GM06990 (cell line): ENCODE measurements around the gene CFAP251.

Experiments used
- DNase-seq: peaks from one replicate; pipeline ENCODE4 v3.0.0-alpha.2; 2011; ENCODE audit not compliant: insufficient read length; ENCODE audit errors: extremely low read depth
- H3K27me3 ChIP-seq: replicated peaks from 2 replicates; pipeline ENCODE4 v1.6.0; 2011; ENCODE audit warnings: low read length; ENCODE audit not compliant: control insufficient read depth, insufficient read depth
- H3K36me3 ChIP-seq: 2 replicates; pipeline ENCODE4 v1.5.1; 2011; ENCODE audit warnings: low read length; ENCODE audit not compliant: control insufficient read depth, insufficient read depth
- H3K4me3 ChIP-seq: replicated peaks from 2 replicates; pipeline ENCODE4 v1.5.1; 2011; ENCODE audit warnings: low read depth, mild to moderate bottlenecking, control low read depth, low read length
- TF ChIP-seq, protein P1 (sequence below): IDR thresholded peaks from 2 replicates; pipeline ENCODE4 v1.5.1; 2011; ENCODE audit warnings: low read length, control low read depth, mild to moderate bottlenecking, inconsistent platforms; ENCODE audit not compliant: insufficient read depth, poor library complexity, severe bottlenecking

CFAP251 gene

DNA sequence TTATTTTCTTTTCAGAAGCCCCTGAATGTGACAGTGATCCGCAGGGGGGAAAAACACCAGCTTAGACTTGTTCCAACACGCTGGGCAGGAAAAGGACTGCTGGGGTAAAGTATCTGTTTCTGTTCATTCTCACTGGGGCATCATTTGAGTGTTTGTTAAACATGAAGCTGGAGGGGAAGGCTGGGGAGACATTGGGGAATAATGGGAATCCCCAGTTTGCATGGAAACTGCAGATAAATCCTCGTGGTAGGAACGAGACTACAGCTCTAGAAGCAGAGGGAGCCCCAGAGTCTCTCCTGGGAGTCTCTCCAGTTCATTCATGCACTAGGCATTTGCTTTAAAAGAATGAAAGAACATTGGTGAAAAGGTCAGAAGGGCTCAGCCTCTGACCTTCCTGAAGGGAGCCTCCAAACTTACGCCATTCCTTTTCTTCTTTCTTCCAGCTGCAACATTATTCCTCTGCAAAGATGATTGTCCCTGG, 2.5 kb upstream of the CFAP251 start:
- H3K36me3 ChIP-seq = peaks cover 5% of the 10 kb centered on the region
- no peak for DNase-seq

DNA sequence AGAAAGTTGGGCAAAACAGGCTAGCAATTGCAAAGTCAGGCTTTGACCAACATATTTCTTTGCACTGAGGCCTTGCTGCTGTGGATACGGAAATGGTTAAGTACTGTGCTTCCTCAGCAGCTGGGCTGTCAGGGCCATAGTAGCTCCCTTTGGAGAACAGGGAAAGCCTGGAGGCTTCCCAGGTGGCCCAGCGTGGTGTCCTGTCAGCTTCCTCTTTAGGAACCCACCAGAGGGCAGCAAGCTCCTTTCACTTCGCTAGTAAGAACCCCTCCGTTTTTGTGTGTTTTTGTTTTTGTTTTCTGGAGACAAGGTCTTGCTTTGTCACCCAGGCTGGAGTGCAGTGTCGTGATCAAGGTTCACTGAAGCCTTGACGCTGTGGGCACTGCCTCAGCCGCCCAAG, 1.7 kb upstream of the CFAP251 start:
- H3K4me3 ChIP-seq = no peak overlapping the region
- TF ChIP-seq, protein P1, sequence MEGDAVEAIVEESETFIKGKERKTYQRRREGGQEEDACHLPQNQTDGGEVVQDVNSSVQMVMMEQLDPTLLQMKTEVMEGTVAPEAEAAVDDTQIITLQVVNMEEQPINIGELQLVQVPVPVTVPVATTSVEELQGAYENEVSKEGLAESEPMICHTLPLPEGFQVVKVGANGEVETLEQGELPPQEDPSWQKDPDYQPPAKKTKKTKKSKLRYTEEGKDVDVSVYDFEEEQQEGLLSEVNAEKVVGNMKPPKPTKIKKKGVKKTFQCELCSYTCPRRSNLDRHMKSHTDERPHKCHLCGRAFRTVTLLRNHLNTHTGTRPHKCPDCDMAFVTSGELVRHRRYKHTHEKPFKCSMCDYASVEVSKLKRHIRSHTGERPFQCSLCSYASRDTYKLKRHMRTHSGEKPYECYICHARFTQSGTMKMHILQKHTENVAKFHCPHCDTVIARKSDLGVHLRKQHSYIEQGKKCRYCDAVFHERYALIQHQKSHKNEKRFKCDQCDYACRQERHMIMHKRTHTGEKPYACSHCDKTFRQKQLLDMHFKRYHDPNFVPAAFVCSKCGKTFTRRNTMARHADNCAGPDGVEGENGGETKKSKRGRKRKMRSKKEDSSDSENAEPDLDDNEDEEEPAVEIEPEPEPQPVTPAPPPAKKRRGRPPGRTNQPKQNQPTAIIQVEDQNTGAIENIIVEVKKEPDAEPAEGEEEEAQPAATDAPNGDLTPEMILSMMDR = peak; percentile 34
- H3K36me3 ChIP-seq = peaks cover 5% of the 10 kb centered on the region
- DNase-seq = no peak
- no peaks in the 10 kb centered on the region for H3K27me3 ChIP-seq

More for the DNA sequence above, 2.5 kb upstream of the CFAP251 start:
- Histone ChIP-seq H3K4me3 (no peak overlapping the region), H3K27me3 (no peaks in the 10 kb centered on the region)
- TF ChIP-seq, protein P1 = no peak

DNA sequence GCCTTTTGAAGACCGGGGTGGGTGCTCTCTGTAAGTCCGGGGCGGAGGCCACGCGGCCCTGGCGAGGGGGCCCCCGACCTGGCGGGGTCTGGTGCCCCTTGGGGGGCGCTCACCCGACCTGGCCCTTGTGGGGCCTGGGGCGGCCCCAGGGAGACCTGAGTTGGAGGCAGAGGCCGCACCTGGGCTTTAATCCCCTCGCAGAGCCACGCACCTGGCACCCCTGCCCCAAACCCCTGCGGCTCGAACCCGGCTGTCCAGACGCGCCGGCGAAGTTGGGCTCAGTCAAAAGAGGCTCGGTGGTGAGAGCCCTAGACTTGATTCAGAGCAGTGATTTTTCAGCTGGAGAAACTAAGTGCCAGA, 267 bp downstream of the CFAP251 start:
- TF ChIP-seq, protein P1 = no peak
- peak overlapping the region; percentile 40 for H3K4me3 ChIP-seq
- no peaks in the 10 kb centered on the region for H3K27me3 ChIP-seq
- no peak for DNase-seq
- peaks cover 5% of the 10 kb centered on the region; the same call in 1 of the 2 replicates for H3K36me3 ChIP-seq

DNA sequence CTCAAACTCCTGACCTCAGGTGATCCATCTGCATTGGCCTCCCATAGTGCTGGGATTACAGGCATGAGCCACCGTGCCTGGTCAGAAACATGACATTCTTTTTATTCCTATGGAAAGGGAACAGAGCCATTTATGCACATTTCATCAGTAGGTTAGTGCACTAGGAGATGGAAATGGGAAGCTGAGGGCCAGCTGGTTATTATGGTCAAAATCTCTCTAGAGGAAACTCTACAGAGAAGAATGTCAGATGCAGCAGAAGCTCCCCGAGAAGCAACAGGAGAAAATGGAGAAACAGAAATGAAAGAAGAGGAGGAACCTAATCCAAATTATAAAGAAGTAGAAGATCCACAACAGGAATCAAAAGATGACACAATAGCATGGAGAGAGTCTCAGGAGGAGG, 2.7 kb downstream of the CFAP251 start:
- H3K36me3 ChIP-seq = peaks cover 5% of the 10 kb centered on the region; the same call in 1 of the 2 replicates
- TF ChIP-seq, protein P1 = no peak
- no peaks in the 10 kb centered on the region for H3K27me3 ChIP-seq
- no peak for DNase-seq
- no peak overlapping the region for H3K4me3 ChIP-seq

DNA sequence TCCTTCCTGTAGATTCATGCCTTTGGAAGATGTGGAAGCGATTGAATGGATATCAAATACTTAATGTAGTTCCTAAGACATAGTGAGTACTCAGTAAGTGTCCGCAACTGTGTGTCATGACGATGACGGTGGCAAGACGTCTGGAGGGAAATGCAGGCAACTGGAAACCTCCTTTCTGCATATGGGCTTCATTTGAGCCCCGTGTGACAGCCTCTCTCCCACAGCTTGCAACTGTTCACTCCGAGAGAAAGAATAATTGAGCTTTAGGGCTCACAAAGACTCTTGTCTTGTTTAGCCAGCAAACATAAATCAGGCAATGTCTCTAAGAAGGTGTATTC, 6.9 kb downstream of the CFAP251 start:
- TF ChIP-seq, protein P1 = no peak
- H3K36me3 ChIP-seq = no peaks in the 10 kb centered on the region
- H3K4me3 ChIP-seq = no peak overlapping the region
- no peaks in the 10 kb centered on the region for H3K27me3 ChIP-seq
- DNase-seq = no peak
